HepG2 (cell line): ENCODE data around the gene MOBP. TPM values are rescaled to one million over a fixed set of nuclear protein-coding genes. Genes with fewer than 3 reads are reported as not detected.

Source experiments
- ATAC-seq: fragments of 200-7000 bp; cut with Tn5 transposase; 3 replicates; pipeline ENCODE4 v1.9.1; 2020; ENCODE audit warnings: mild to moderate bottlenecking, moderate library complexity
- BruUV-seq: library from RNA; stranded (reverse); fragments of 400-500 nt; replicated peaks from 2 replicates; lab custom pipeline; 2021; lab: Mats Ljungman, UMichigan
- CTCF ChIA-PET: fragments of 300-600 bp; formaldehyde crosslinking; extraction: SDS; loops from one replicate; lab custom pipeline; 2021; ENCODE audit warnings: low total read pairs, inconsistent platforms, low intra/inter-chr PET ratio; lab: Yijun Ruan, JAX
- POLR2A ChIA-PET: fragments of 350-600 bp; sonication (Branson Sonifier 250); formaldehyde crosslinking; loops from one replicate; lab custom pipeline; 2020; ENCODE audit warnings: antibody characterized with exemption, inconsistent platforms; lab: Yijun Ruan, JAX
- DNase-seq: peaks from one replicate; pipeline ENCODE4 v3.0.0-alpha.2; 2015; ENCODE audit warnings: low spot score
- FAIRE-seq: peaks from 3 replicates; lab custom pipeline; 2011; peaks lifted over from hg19 to GRCh38; lab: Jason Lieb, UNC
- H2AFZ ChIP-seq: one replicate; pipeline ENCODE4 v1.6.1; 2011; ENCODE audit warnings: low read length, inconsistent platforms
- H3K27ac ChIP-seq: fragments of 300-600 bp; 3 replicates; pipeline ENCODE4 v1.8.0; 2011; ENCODE audit warnings: mixed run types, mild to moderate bottlenecking, mixed read lengths, low read length, inconsistent platforms; ENCODE audit not compliant: insufficient read depth; ENCODE audit errors: extremely low read length
- H3K27me3 ChIP-seq, 2 experiments: fragments of 200-600 bp in 1 of 2; 2 replicates in 1 of 2; 3 replicates in 1 of 2; pipeline versions ENCODE4 v1.6.0 to v1.8.0; 2011; ENCODE audit warnings: low read length in 2 of 2, mild to moderate bottlenecking in 2 of 2, moderate library complexity in 2 of 2, inconsistent platforms in 1 of 2; ENCODE audit not compliant: insufficient read depth in 2 of 2, control insufficient read depth in 1 of 2
- H3K36me3 ChIP-seq, 2 experiments: fragments of 200-600 bp in 1 of 2; replicated peaks in 1 of 2; 2 replicates in 1 of 2; 3 replicates in 1 of 2; pipeline versions ENCODE4 v1.5.1 to v1.8.0; 2011; ENCODE audit warnings: low read length in 2 of 2, inconsistent platforms in 1 of 2; ENCODE audit not compliant: insufficient read depth in 2 of 2, control insufficient read depth in 1 of 2
- H3K4me1 ChIP-seq: 2 replicates; pipeline ENCODE4 v1.5.1; 2012; ENCODE audit warnings: low read length, inconsistent platforms; ENCODE audit not compliant: insufficient read depth
- H3K4me2 ChIP-seq: 2 replicates; pipeline ENCODE4 v1.6.0; 2011; ENCODE audit warnings: low read depth, low read length, inconsistent platforms
- H3K4me3 ChIP-seq, 3 experiments: fragments of 200-600 bp in 1 of 3; sonication (generic), shearing (Covaris generic) in 1 of 3; replicated peaks in 1 of 3; 2 replicates each; pipeline ENCODE4 v1.5.1; 2011 to 2016; ENCODE audit warnings: low read length in 3 of 3, inconsistent platforms in 2 of 3, low read depth in 2 of 3, mild to moderate bottlenecking in 2 of 3, control low read depth in 1 of 3, mixed read lengths in 1 of 3; ENCODE audit not compliant: insufficient read depth in 1 of 3
- H3K79me2 ChIP-seq: one replicate; pipeline ENCODE4 v1.6.1; 2011; ENCODE audit warnings: low read length, inconsistent platforms; ENCODE audit not compliant: insufficient read depth
- H3K9ac ChIP-seq: 2 replicates; pipeline ENCODE4 v1.6.0; 2011; ENCODE audit warnings: mild to moderate bottlenecking, low read depth, low read length, inconsistent platforms; ENCODE audit not compliant: insufficient read depth
- H3K9me3 ChIP-seq: 2 replicates; pipeline ENCODE4 v1.5.1; 2012; ENCODE audit warnings: mild to moderate bottlenecking, low read length
- H4K20me1 ChIP-seq: 2 replicates; pipeline ENCODE4 v1.6.0; 2011; ENCODE audit warnings: inconsistent platforms, mild to moderate bottlenecking, low read length, moderate library complexity; ENCODE audit not compliant: insufficient read depth
- CCAR2 ChIP-seq: fragments of 200-400 bp; formaldehyde crosslinking; optimal IDR thresholded peaks from 2 replicates; pipeline ENCODE3; 2018; ENCODE audit warnings: low read depth, mild to moderate bottlenecking, low read length, moderate library complexity
- FOXA3 ChIP-seq: IDR thresholded peaks from 2 replicates; pipeline ENCODE4 v1.6.1; 2016; ENCODE audit warnings: missing genetic modification reagents, missing compliant biosample characterization
- KDM3A ChIP-seq: IDR thresholded peaks from 2 replicates; pipeline ENCODE4 v1.6.1; 2018; ENCODE audit warnings: low read depth, missing compliant biosample characterization
- PHB2 ChIP-seq: fragments of 450-650 bp; IDR thresholded peaks from 2 replicates; pipeline ENCODE4 v1.6.1; 2018; ENCODE audit not compliant: partially characterized antibody
- RFX5 ChIP-seq: IDR thresholded peaks from 2 replicates; pipeline ENCODE4 v1.6.1; 2011; ENCODE audit warnings: low read depth, low read length, improper control_type of control experiment
- RXRA ChIP-seq: sonication (generic); formaldehyde crosslinking; IDR thresholded peaks from 2 replicates; pipeline ENCODE4 v1.5.1; 2020; ENCODE audit warnings: missing genetic modification reagents
- TBL1XR1 ChIP-seq: fragments of 150-350 bp; IDR thresholded peaks from 2 replicates; pipeline ENCODE4 v1.6.1; 2014; ENCODE audit warnings: borderline replicate concordance, low read length; ENCODE audit not compliant: partially characterized antibody
- XBP1 ChIP-seq: sonication (generic); formaldehyde crosslinking; IDR thresholded peaks from 2 replicates; pipeline ENCODE4 v1.5.0; 2020; ENCODE audit warnings: missing genetic modification reagents
- ZHX1 ChIP-seq: sonication (generic); formaldehyde crosslinking; IDR thresholded peaks from 2 replicates; pipeline ENCODE4 v1.8.1; 2022; ENCODE audit warnings: low read depth, mild to moderate bottlenecking, missing genetic modification reagents
- ZMYM2 ChIP-seq: sonication (generic); formaldehyde crosslinking; IDR thresholded peaks from 2 replicates; pipeline ENCODE4 v1.8.0; 2022; ENCODE audit warnings: mild to moderate bottlenecking, missing genetic modification reagents
- ZNF367 ChIP-seq: sonication (generic); formaldehyde crosslinking; IDR thresholded peaks from 2 replicates; pipeline ENCODE4 v1.4.0; 2020; ENCODE audit warnings: missing genetic modification reagents, borderline replicate concordance
- ZNF510 ChIP-seq: sonication (generic); formaldehyde crosslinking; IDR thresholded peaks from 2 replicates; pipeline ENCODE4 v1.4.0; 2020; ENCODE audit warnings: low read depth, mild to moderate bottlenecking, missing genetic modification reagents
- ZNF556 ChIP-seq: sonication (generic); formaldehyde crosslinking; IDR thresholded peaks from 2 replicates; pipeline ENCODE4 v1.4.0; 2020; ENCODE audit warnings: mild to moderate bottlenecking, missing genetic modification reagents, borderline replicate concordance
- WGBS: methylation state at CpG from one replicate; pipeline ENCODE4 v1.1.6; 2017; ENCODE audit warnings: low lambda C conversion rate; 5-methylcytosine and 5-hydroxymethylcytosine counted together
- in situ Hi-C: cut with HindIII; loops from 2 replicates; pipeline ENCODE4 v1.10.0; 2017; ENCODE audit warnings: low pct_unique_long_range_greater_than_20kb; ENCODE audit not compliant: extremely low pct_ligation_motif_present
- intact Hi-C: fragments of 100-400 bp; cut with micrococcal nuclease; formaldehyde crosslinking; loops from one replicate; pipeline ENCODE4 v1.10.0; 2022; ENCODE audit not compliant: unreplicated experiment
- polyA plus RNA-seq, 8 experiments: library from polyadenylated mRNA; depleted of rRNA in 3 of 8; stranded (reverse) in 7 of 8; unstranded in 1 of 8; fragments of >200 nt; fragmentation: Illumina TruSeq in 4 of 8; extraction: Trizol in 4 of 8; gene quantifications; 2 replicates each; pipeline versions ENCODE4 v1.2.1 to v1.2.3, GENCODE V29; 2011 to 2016; ENCODE audit warnings: low read depth in 4 of 8, missing spikeins in 1 of 8, mixed read lengths in 1 of 8; ENCODE audit not compliant: insufficient read depth in 1 of 8
- total RNA-seq, 5 experiments: library from RNA; depleted of rRNA; stranded (reverse); fragments of >200 nt; fragmentation: Illumina TruSeq; extraction: Trizol; gene quantifications; 2 replicates each; pipeline ENCODE4 v1.2.3, GENCODE V29; 2016; ENCODE audit warnings: low read depth in 1 of 5

MOBP gene
- total and polyA plus RNA-seq, 2 of the 13 experiments (the other 11 are each of a cell fraction or from before 2014, with no cell fraction given), result not detected

- POLR2A ChIA-PET, result no interaction called here
- intact Hi-C loops, result loop anchor here (5.0 kb wide), 1 partner anchor 546 kb away; no protein-coding TSS in a partner anchor
Observed at GRCh38 chr3:39445927-39446326, 21.6 kb upstream of the MOBP start.

More at GRCh38 chr3:39445927-39446326, 21.6 kb upstream of the MOBP start:
- Histone ChIP-seq H4K20me1 (no peaks in the 10 kb centered on the region), H3K36me3 (no peaks in the 10 kb centered on the region), H3K4me3 (no peak overlapping the region), H2AFZ (no peak overlapping the region), H3K4me2 (no peak overlapping the region), H3K27me3 (no peaks in the 10 kb centered on the region; a peak in 2 of 5 replicates), H3K9me3 (no peaks in the 10 kb centered on the region), H3K27ac (no peak overlapping the region), H3K4me1 (no peaks in the 10 kb centered on the region), H3K9ac (no peak overlapping the region), H3K79me2 (no peaks in the 10 kb centered on the region)
- DNase-seq (no peak), FAIRE-seq (no peak), ATAC-seq (no peak)
- CTCF ChIA-PET, result no interaction called here
- BruUV-seq, result no TSS peak
- TF ChIP-seq ZNF367 (no peak), PHB2 (no peak), ZNF510 (CRISPR knock-in tag) (no peak), RFX5 (no peak), XBP1 (no peak), KDM3A (no peak), ZMYM2 (CRISPR knock-in tag) (no peak), CCAR2 (no peak), RXRA (CRISPR knock-in tag) (no peak), TBL1XR1 (no peak), ZHX1 (CRISPR knock-in tag) (no peak), FOXA3 (CRISPR knock-in tag) (no peak), ZNF556 (no peak)
- in situ Hi-C loops, result loop anchor here (5.0 kb wide), 1 partner anchor 56 kb away; no protein-coding TSS in a partner anchor
- 2% methylated on average over 2 of the region's 2 CpGs for WGBS
